ENCODE results near the gene ACVRL1.
A peak's percentile ranks its signal among the peaks of the same experiment; 100 is the strongest.

ACVRL1 gene

DNA sequence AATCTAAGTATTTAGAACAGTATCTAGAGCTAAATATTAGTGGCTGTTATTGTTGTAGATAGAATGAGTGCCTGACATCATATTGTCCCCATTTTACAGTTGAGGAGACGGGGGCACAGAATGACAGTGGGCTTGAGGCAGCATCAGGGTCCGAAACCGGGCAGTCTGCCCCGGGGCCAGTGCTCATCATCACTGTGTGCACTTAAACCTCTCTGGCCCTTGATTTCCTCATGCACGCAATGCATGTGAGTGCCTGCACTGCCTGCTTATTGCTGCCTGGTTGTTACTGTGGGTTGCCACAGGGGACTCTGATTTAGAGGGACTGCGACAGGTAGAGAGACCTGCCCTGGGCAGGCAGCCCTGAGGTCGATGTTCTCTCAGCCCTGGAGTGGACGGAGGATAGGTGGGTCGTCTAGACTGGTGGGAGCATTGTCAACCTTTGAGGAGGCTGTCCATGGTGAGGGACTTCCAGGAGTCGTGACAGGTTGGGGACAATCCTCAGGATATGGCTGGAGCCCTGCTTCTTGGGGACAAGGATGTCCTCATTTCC, 9.8 kb downstream of the ACVRL1 start:
- DNase-seq (ENCODE audit: low spot score), result no peak

- no peak for DNase-seq (ENCODE audit: low spot score)
Measured at GRCh38 chr12:51917746-51918453, 10.6 kb downstream of the ACVRL1 start.

DNA sequence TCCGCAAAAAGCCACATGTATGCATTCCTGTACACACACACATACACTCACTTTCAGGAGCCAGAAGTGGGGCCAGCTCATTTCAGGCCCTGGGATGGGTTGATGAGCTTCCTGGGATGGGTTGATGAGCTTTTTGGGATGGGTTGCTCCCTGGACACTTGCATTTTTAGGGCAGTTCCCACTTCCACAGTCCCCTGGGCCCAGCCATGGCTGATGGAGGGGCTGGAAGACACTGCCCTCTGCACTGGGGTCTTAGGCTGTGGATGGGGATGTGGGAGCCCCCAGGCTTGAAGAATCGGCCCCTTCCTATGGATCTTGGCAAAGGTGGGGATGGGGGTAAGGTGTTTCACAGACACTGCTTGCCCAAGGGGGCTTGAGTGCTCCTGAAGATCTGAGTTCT, 12.7 kb downstream of the ACVRL1 start:
- DNase-seq (ENCODE audit: low spot score), result no peak

GRCh38 chr12:51921017-51921725, 13.9 kb downstream of the ACVRL1 start:
- DNase-seq (ENCODE audit: low spot score), result no peak

DNA sequence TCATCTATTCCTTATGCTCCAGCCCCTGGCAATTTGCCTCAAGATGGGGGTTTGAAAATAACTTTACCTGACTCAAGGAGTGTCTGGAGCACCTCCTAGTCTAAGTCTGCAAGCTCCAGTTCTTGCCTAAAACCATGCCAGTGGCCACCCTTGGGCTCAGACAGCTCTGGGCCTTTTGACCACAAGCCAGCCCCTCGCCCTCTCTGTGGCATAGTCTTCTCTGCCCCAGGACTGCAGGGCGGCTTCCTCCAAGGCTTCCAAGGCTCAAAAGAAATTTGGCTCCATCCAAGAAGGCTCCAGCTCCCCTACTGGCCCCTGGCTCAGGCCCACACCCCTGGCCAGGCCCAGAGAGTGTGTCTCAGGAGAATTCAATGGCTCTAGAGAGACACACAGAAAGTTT, 14.8 kb downstream of the ACVRL1 start:
- no peak for DNase-seq (ENCODE audit: low spot score)

DNA sequence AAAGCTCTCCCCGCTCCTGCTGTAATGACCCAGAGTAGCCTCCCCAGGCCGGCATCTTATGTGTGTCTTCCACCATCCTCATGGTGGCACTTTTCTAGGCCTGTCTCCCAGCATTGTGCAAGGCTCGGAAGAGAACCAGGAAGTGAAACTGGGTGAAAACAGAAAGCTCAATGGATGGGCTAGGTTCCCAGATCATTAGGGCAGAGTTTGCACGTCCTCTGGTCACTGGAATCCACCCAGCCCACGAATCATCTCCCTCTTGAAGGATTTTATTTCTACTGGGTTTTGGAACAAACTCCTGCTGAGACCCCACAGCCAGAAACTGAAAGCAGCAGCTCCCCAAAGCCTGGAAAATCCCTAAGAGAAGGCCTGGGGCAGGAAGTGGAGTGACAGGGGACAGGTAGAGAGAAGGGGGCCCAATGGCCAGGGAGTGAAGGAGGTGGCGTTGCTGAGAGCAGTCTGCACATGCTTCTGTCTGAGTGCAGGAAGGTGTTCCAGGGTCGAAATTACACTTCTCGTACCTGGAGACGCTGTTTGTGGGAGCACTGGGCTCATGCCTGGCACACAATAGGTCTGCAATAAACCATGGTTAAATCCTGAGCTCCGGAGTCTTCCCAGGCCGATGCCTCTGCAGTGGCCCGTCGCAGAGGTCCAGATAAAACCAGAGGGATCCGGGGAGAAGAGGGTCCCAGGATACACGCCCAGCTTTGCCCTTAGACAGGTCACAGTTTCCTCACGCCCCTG, 15.6 kb downstream of the ACVRL1 start:
- DNase-seq (ENCODE audit: low spot score), result no peak

DNA sequence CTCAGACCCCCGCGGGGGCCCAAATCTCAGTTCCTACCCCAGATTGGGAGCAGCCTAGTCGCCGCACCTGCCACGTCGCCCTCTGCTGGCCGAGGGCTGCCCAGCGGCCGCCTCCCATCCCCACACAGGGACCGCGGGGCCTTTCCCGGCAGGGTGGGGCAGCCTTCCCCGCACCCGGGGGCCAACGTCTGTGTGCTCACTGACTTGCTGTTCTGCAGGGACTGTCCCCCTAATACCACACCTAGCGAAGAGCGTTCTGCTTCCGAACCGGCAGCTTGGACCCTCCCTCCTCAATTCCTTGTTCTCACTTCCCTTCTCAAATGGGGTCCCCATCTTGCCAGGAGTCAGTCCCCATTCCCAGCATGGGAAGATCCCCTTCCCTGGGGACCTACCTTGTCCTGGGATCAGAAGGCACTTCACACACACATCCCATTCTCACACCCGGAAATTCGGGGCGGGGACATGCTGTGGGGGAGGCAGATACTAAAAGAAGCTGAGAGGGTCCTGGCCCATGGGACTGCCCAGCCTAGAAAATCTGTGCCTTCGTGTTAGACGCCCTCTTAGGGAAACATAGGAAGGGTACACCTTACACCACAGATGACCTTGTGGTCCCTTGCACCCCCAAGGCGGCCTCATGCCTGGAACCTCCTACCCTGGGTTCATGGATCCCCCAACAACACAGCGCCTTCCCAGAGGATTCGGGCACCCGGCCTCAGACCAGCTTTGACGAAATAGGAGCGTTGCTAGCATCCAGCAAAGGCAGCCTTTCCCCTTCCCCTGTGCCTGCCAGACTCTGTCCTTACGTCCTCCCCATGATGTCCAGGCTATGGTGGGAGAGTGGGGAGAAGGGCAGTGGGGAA, 16.4 kb downstream of the ACVRL1 start:
- DNase-seq (ENCODE audit: low spot score), result peak; percentile 45

GRCh38 chr12:51924551-51925319, 17.4 kb downstream of the ACVRL1 start:
- DNase-seq (ENCODE audit: low spot score), result no peak

DNA sequence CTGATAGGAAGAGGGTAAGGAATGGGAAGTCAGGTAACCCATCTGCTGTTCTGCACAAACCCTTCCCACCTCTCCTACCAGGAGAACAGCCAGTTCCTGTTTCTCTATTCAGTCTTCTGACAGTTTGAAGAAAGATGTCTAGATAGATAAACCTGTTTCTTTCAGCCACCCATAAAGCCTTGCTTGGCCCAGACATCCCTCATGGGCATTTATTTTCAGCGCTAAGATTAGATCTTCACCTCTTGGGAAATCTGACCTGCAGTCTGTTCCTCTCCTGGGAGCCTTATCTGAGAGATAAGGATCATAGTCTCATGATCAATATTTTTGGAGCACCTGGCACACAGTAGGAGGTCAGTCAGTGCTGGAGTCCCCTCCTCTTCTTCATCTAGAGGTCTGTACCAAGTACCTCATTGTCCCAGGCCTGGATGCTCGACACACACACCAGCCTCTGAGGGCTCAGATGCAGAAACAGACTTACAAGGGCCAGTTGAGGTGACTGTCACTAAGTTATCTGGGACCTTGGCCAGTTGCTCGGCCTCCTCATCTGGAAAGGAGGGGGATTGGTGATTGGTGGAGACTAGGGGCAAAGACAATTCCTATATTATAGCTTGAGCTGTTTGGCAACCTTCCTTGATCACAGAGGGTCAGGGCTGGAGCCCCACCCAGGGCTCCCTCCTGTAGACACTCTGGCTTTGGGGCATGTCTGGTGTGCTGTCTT, 18.2 kb downstream of the ACVRL1 start:
- no peak for DNase-seq (ENCODE audit: low spot score)

DNA sequence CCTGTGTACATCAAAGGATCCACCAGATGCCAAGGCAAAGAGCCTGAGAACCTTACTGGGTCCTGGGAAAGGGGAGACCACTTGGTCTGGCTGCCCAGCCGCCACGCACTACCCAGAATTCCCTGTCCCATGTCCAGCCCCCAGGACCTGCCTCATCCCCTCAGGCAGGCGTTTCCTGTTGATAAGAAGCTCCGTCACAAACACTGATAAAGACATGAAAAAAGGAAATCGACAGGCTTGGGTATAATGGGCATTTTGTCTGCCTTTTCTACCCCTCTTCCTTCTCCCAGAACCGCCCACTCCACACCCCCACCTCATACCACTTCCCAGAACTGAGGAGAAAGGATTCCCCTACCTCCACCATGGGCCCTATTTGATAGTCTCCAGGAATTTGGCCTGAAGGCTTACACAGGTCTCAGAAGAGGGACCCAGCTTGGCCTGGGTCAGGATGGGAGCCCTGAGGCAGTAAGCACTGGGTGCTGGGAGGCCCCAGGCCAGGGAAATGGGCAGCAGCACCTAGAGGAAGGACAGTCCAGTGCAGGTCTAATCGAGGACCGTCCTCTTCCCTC, 18.8 kb downstream of the ACVRL1 start:
- no peak for DNase-seq (ENCODE audit: low spot score)

DNA sequence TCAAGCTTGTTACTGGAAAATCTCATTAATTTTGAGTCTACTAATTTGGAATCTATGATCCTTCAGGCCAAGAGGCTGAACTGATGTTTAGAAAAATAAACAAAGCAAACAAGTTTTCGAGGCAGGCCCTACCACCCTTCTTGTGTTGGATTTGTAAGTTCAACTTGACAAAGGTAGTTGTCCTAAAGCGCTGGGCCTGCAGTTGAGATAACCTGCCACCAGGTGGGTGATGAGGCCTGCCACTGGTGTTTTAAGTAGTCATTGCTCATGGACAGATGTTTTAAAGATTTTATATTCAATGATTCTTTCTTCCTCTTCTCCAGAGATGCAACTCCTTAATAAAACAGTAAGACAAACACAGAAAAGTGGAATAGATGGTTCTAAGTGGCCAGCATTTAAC, 19.4 kb downstream of the ACVRL1 start:
- DNase-seq (ENCODE audit: low spot score), result peak; percentile 45

DNA sequence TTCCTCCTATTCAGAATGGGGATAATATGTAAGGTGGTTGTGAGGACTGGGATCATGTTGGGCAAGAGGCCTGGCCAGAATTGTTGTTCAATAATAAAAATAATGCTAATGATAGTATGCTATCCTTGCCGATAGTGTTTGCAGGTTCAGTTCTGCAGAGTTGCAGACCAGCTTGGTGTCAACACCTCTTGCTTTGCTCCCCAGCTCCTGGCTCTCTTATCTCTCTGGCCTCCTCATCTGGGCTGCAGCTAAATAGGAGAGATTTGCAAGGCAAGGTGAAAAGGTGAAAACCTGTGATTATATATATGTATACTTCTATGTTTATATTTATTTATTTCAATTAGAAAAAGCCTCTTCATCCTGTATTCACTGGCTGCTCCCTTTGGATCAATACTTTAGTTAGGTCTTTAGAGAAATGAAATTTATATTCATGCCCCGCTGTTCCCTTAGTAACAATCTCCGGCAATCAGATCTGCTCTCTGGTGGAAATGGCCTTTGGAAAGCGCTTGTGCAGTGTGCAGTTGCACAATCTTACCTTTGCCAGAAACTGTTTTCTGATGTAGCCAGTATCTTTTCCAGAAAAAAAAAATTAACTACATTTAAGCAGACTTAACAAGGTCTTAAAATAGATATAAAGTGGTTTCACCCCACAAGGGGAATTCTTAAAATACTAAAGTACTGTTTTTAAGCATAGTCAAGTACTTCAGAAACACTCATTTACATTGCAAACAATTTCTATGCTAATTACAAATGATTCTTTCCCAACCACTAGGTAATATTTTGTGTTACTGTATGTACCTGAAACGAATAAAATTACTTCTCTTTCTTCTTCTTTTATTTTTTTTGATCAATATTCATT, 25.1 kb downstream of the ACVRL1 start:
- DNase-seq (ENCODE audit: low spot score), result no peak

GRCh38 chr12:51934080-51934479, 26.8 kb downstream of the ACVRL1 start:
- no peak for DNase-seq (ENCODE audit: low spot score)

DNA sequence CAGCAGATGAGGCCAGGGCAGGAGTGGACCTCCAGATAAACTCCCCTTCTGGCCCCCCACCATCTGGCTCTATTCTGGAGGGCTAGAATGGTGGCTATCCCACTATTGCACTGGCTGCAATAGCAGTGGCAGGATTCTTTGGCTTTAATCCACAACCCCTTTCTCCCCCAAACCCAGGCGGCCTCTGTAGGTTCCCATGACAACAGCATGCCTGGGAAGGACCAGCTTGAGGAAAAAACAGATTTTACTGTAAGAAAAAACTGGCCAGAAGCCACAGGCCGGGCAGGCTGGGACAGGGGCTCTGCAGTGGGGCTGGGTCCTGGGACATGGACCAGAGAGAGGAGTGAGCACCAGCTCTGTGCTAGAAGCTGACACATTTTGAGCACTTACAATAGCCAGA, 30.6 kb downstream of the ACVRL1 start:
- DNase-seq (ENCODE audit: low spot score), result no peak

DNA sequence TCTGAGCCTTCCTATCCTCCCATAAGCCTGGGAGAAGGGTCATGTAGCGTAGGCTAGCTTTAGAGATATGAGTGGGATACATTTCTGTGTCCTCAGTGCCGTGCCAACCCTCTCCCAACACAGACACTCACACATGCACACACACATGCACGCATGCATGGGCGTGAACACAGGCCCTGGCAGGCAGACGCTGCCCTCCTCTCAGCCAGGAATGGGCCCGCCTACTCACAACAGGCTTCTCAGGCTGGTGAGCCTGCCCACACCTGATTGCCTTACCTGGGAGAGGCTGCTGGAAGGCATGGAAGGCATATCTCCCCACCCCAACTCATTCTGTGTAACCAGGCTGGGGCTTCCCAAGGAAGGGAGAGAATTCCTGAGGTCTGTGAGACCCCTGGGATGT, 31.4 kb downstream of the ACVRL1 start:
- DNase-seq (ENCODE audit: low spot score), result no peak

DNA sequence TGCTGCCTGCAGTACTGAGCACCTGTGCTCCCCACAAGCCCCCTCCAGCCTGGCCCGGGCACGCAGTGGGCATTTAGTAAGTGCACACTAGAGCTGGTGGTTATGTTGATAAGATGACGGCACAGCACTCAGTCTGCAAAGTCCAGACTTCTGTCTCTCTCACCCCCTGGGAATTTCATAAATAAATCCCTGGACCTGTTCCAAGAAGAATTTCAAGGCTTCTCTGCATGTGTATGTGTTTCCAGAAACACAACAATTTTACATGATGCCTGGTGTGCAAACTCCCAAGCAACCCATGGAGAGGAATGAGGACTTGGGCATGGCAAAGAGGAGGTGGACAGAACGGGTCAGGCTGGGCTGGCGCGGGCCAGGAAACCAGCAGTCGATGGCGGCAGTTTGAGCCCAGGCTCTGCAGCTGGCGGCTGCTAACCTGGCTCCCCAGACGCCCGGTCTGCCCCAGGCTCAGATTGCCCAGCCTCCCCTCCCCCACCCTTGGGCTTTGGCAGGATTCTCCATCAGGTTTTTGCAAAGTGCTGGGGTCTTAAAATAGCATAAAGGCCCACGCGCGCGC, 33.8 kb downstream of the ACVRL1 start:
- no peak for DNase-seq (ENCODE audit: low spot score)

GRCh38 chr12:51941604-51942003, 34.3 kb downstream of the ACVRL1 start:
- DNase-seq (ENCODE audit: low spot score), result no peak

- DNase-seq (ENCODE audit: low spot score), result no peak
Measured at GRCh38 chr12:51942056-51942455, 34.8 kb downstream of the ACVRL1 start.

- DNase-seq (ENCODE audit: low spot score), result no peak
Measured at GRCh38 chr12:51942501-51943000, 35.2 kb downstream of the ACVRL1 start.

All from CD4-positive, alpha-beta T cell treated with Interleukin-15 for 4 hours (primary cell).